ENCODE results near the gene MAPKAP1.

DNA sequence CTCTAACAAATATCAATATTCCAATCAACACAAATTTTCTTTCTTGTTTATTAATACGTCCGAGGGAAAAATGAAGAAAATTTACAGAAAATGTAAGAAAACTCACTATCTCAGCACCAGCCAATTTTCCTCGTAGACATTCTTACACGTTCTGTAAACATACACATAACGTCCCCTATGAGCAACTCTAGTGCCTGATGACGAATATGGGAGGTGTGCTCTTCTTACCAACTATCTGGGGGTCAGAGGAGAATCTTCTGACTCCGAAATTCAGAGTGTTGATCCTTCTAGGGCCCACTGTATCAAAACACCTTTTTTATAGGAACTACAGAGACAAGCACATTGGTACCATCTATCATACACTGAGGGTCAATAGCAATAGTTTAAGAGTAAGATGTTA lies 246.7 kb downstream of the MAPKAP1 start:
- TF ChIP-seq CTCF (IDR thresholded peaks at IDR 0.05; ENCODE audit: insufficient read depth, low read length, poor library complexity, severe bottlenecking) = no peak
- no peak for TF ChIP-seq EZH2phosphoT487 (conservative IDR thresholded peaks at IDR 0.05; ENCODE audit: low read length)
